WTC11 (cell line): ENCODE data around the gene CD8A. TPM values are rescaled to one million over a fixed set of nuclear protein-coding genes. Genes with fewer than 3 reads are reported as not detected.
A peak's percentile ranks its signal among the peaks of the same experiment; 100 is the strongest.

Experiments
- ATAC-seq: fragments of 200-7000 bp; cut with Tn5 transposase; 2 replicates; pipeline ENCODE4 v1.10.0; 2021; ENCODE audit warnings: mild to moderate bottlenecking, moderate library complexity
- CTCF ChIA-PET: fragments of 300-600 bp; sonication (Branson Sonifier 250); formaldehyde crosslinking; loops from one replicate; lab custom pipeline; 2021; ENCODE audit warnings: antibody characterized with exemption; lab: Charles Lee
- POLR2A ChIA-PET: fragments of 350-600 bp; sonication (Branson Sonifier 250); formaldehyde crosslinking; loops from one replicate; lab custom pipeline; 2021; ENCODE audit warnings: antibody characterized with exemption; lab: Charles Lee
- DNase-seq: peaks from one replicate; pipeline ENCODE4 v3.0.0; 2021; ENCODE audit warnings: low spot score
- H3K27ac Mint-ChIP-seq: 2 replicates; pipeline ENCODE4 v1.8.0; 2021; ENCODE audit warnings: mixed read lengths
- H3K27me3 Mint-ChIP-seq: 2 replicates; pipeline ENCODE4 v1.8.0; 2021; ENCODE audit warnings: low read depth, mild to moderate bottlenecking, moderate library complexity, mixed read lengths
- H3K36me3 Mint-ChIP-seq: 2 replicates; pipeline ENCODE4 v1.8.0; 2021; ENCODE audit warnings: mixed read lengths
- H3K4me1 Mint-ChIP-seq: 2 replicates; pipeline ENCODE4 v1.8.0; 2022; ENCODE audit warnings: mixed read lengths
- H3K4me3 Mint-ChIP-seq: 2 replicates; pipeline ENCODE4 v1.8.0; 2021; ENCODE audit warnings: mild to moderate bottlenecking, moderate library complexity, mixed read lengths
- H3K9me3 Mint-ChIP-seq: 2 replicates; pipeline ENCODE4 v1.8.0; 2021; ENCODE audit warnings: mixed read lengths
- CREM ChIP-seq: sonication (generic); formaldehyde crosslinking; IDR thresholded peaks from 2 replicates; pipeline ENCODE4 v1.8.1; 2022; ENCODE audit warnings: mild to moderate bottlenecking, missing genetic modification reagents, moderate library complexity
- ELF4 ChIP-seq: sonication (generic); formaldehyde crosslinking; IDR thresholded peaks from 2 replicates; pipeline ENCODE4 v1.8.1; 2022; ENCODE audit warnings: low read depth, mild to moderate bottlenecking, moderate library complexity, missing genetic modification reagents
- ETV6 ChIP-seq: sonication (generic); formaldehyde crosslinking; IDR thresholded peaks from 2 replicates; pipeline ENCODE4 v1.8.1; 2022; ENCODE audit warnings: mild to moderate bottlenecking, missing genetic modification reagents
- FOXK1 ChIP-seq: sonication (generic); formaldehyde crosslinking; IDR thresholded peaks from 2 replicates; pipeline ENCODE4 v1.8.0; 2022; ENCODE audit warnings: mild to moderate bottlenecking, moderate library complexity, missing genetic modification reagents
- GABPB1 ChIP-seq: sonication (generic); formaldehyde crosslinking; IDR thresholded peaks from 2 replicates; pipeline ENCODE4 v1.8.1; 2023; ENCODE audit warnings: mild to moderate bottlenecking, missing genetic modification reagents
- GTF2I ChIP-seq: fragments of 250-450 bp; sonication (Bioruptor Pico); conservative IDR thresholded peaks from 2 replicates; pipeline ENCODE4 v1.4.0; 2021; ENCODE audit warnings: mild to moderate bottlenecking
- HMGXB4 ChIP-seq: sonication (generic); formaldehyde crosslinking; IDR thresholded peaks from 2 replicates; pipeline ENCODE4 v1.8.1; 2023; ENCODE audit warnings: mild to moderate bottlenecking, moderate library complexity, missing genetic modification reagents
- JAZF1 ChIP-seq: fragments of 250-450 bp; sonication (Bioruptor Pico); IDR thresholded peaks from 2 replicates; pipeline ENCODE4 v1.9.0; 2021; ENCODE audit warnings: moderate library complexity, mild to moderate bottlenecking, inconsistent platforms
- MLX ChIP-seq: sonication (generic); formaldehyde crosslinking; IDR thresholded peaks from 2 replicates; pipeline ENCODE4 v1.8.1; 2023; ENCODE audit warnings: mild to moderate bottlenecking, missing genetic modification reagents, moderate library complexity
- NFATC4 ChIP-seq: fragments of 250-450 bp; sonication (Bioruptor Pico); IDR thresholded peaks from 2 replicates; pipeline ENCODE4 v1.9.0; 2021; ENCODE audit warnings: mild to moderate bottlenecking
- NFE2L1 ChIP-seq: sonication (generic); formaldehyde crosslinking; IDR thresholded peaks from 2 replicates; pipeline ENCODE4 v1.8.1; 2023; ENCODE audit warnings: missing genetic modification reagents
- NR3C1 ChIP-seq: sonication (generic); formaldehyde crosslinking; conservative IDR thresholded peaks from 2 replicates; pipeline ENCODE4 v1.8.1; 2023; ENCODE audit warnings: low read depth, mild to moderate bottlenecking, missing genetic modification reagents
- RELA ChIP-seq: sonication (generic); formaldehyde crosslinking; IDR thresholded peaks from 2 replicates; pipeline ENCODE4 v1.8.1; 2022; ENCODE audit warnings: missing genetic modification reagents, mild to moderate bottlenecking, borderline replicate concordance
- RORB ChIP-seq: fragments of 250-450 bp; sonication (Bioruptor Pico); IDR thresholded peaks from 2 replicates; pipeline ENCODE4 v1.9.0; 2021; ENCODE audit warnings: mild to moderate bottlenecking
- SOX15 ChIP-seq: fragments of 250-450 bp; sonication (Bioruptor Pico); IDR thresholded peaks from 2 replicates; pipeline ENCODE4 v1.9.0; 2021; ENCODE audit warnings: mild to moderate bottlenecking
- TCF7 ChIP-seq: sonication (generic); formaldehyde crosslinking; IDR thresholded peaks from 2 replicates; pipeline ENCODE4 v1.8.0; 2022; ENCODE audit warnings: mild to moderate bottlenecking, low read depth, missing genetic modification reagents, moderate library complexity
- TP53 ChIP-seq: sonication (generic); formaldehyde crosslinking; IDR thresholded peaks from 2 replicates; pipeline ENCODE4 v1.8.1; 2023; ENCODE audit warnings: mild to moderate bottlenecking, missing genetic modification reagents
- ZMAT4 ChIP-seq: fragments of 250-450 bp; sonication (Bioruptor Pico); IDR thresholded peaks from 2 replicates; pipeline ENCODE4 v1.9.0; 2021; ENCODE audit warnings: mild to moderate bottlenecking
- ZNF281 ChIP-seq: sonication (generic); formaldehyde crosslinking; IDR thresholded peaks from 2 replicates; pipeline ENCODE4 v1.8.0; 2023; ENCODE audit warnings: mild to moderate bottlenecking, missing genetic modification reagents
- ZNF416 ChIP-seq: fragments of 250-450 bp; sonication (Bioruptor Pico); IDR thresholded peaks from 2 replicates; pipeline ENCODE4 v1.9.0; 2021; ENCODE audit warnings: mild to moderate bottlenecking, inconsistent platforms
- ZNF423 ChIP-seq: fragments of 250-450 bp; sonication (Bioruptor Pico); IDR thresholded peaks from 2 replicates; pipeline ENCODE4 v2.1.2; 2022; ENCODE audit warnings: mild to moderate bottlenecking, moderate library complexity
- ZNF532 ChIP-seq: fragments of 250-450 bp; sonication (Bioruptor Pico); IDR thresholded peaks from 2 replicates; pipeline ENCODE4 v1.9.0; 2021; ENCODE audit warnings: mild to moderate bottlenecking, borderline replicate concordance
- total RNA-seq: library from RNA; stranded (reverse); gene quantifications from 3 replicates; pipeline ENCODE4 v1.2.3, GENCODE V29; 2021
- TF ChIP-seq, protein P1 (sequence below): sonication (generic); formaldehyde crosslinking; IDR thresholded peaks from 2 replicates; pipeline ENCODE4 v1.8.0; 2023; ENCODE audit warnings: missing genetic modification reagents, mild to moderate bottlenecking, borderline replicate concordance

CD8A gene
- total RNA-seq, 1 experiment from 2014 or later, result 0.44 TPM

- H3K4me1 Mint-ChIP-seq, result peaks cover 21% of the 10 kb centered on the region
- ATAC-seq (peak; percentile 75), DNase-seq (peak; percentile 66)
- POLR2A ChIA-PET, result no interaction called here
- H3K9me3 Mint-ChIP-seq, result no peaks in the 10 kb centered on the region
- H3K27me3 Mint-ChIP-seq, result peaks cover 50% of the 10 kb centered on the region
- CTCF ChIA-PET, result interaction anchor here (0.6 to 1.5 kb wide), 6 partner anchors 16 to 1488 kb away, joined by 3 to 5 read pairs (median 4); partner anchors contain the start of gene CD8A
- no peaks in the 10 kb centered on the region for H3K36me3 Mint-ChIP-seq
- H3K4me3 Mint-ChIP-seq, result peak overlapping the region; percentile 86
- H3K27ac Mint-ChIP-seq, result no peak overlapping the region
- TF ChIP-seq ZNF423 (CRISPR knock-in tag), result no peak
- no peak for TF ChIP-seq ELF4 (CRISPR knock-in tag)
- TF ChIP-seq, protein P1, sequence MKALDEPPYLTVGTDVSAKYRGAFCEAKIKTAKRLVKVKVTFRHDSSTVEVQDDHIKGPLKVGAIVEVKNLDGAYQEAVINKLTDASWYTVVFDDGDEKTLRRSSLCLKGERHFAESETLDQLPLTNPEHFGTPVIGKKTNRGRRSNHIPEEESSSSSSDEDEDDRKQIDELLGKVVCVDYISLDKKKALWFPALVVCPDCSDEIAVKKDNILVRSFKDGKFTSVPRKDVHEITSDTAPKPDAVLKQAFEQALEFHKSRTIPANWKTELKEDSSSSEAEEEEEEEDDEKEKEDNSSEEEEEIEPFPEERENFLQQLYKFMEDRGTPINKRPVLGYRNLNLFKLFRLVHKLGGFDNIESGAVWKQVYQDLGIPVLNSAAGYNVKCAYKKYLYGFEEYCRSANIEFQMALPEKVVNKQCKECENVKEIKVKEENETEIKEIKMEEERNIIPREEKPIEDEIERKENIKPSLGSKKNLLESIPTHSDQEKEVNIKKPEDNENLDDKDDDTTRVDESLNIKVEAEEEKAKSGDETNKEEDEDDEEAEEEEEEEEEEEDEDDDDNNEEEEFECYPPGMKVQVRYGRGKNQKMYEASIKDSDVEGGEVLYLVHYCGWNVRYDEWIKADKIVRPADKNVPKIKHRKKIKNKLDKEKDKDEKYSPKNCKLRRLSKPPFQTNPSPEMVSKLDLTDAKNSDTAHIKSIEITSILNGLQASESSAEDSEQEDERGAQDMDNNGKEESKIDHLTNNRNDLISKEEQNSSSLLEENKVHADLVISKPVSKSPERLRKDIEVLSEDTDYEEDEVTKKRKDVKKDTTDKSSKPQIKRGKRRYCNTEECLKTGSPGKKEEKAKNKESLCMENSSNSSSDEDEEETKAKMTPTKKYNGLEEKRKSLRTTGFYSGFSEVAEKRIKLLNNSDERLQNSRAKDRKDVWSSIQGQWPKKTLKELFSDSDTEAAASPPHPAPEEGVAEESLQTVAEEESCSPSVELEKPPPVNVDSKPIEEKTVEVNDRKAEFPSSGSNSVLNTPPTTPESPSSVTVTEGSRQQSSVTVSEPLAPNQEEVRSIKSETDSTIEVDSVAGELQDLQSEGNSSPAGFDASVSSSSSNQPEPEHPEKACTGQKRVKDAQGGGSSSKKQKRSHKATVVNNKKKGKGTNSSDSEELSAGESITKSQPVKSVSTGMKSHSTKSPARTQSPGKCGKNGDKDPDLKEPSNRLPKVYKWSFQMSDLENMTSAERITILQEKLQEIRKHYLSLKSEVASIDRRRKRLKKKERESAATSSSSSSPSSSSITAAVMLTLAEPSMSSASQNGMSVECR (CRISPR knock-in tag), result peak; percentile 91; the same call in 1 of the 2 replicates
- TF ChIP-seq FOXK1, result no peak; the same call in 1 of the 2 replicates
- no peak for TF ChIP-seq SOX15
- no peak for TF ChIP-seq RORB
- TF ChIP-seq ETV6 (CRISPR knock-in tag), result peak; percentile 76; the same call in 1 of the 2 replicates
- TF ChIP-seq NR3C1 (CRISPR knock-in tag), result no peak
- no peak for TF ChIP-seq TCF7 (CRISPR knock-in tag)
- TF ChIP-seq ZNF416 (CRISPR knock-in tag), result no peak
- no peak for TF ChIP-seq MLX (CRISPR knock-in tag)
- peak; percentile 94 for TF ChIP-seq NFE2L1
- TF ChIP-seq NFATC4 (CRISPR knock-in tag), result no peak
- no peak; the same call in 1 of the 2 replicates for TF ChIP-seq HMGXB4
- no peak for TF ChIP-seq JAZF1 (CRISPR knock-in tag)
- TF ChIP-seq ZNF281 (CRISPR knock-in tag), result peak; percentile 95
- no peak for TF ChIP-seq RELA
- TF ChIP-seq CREM (CRISPR knock-in tag), result no peak; the same call in 1 of the 2 replicates
- TF ChIP-seq GABPB1 (CRISPR knock-in tag), result 0 out of 2 replicates have a peak, but pooled peaks have one; percentile 35
- no peak for TF ChIP-seq GTF2I
- peak; percentile 86 for TF ChIP-seq TP53 (CRISPR knock-in tag)
- no peak for TF ChIP-seq ZNF532
- no peak for TF ChIP-seq ZMAT4 (CRISPR knock-in tag)
These were observed 17.0 kb upstream of the CD8A start for GRCh38 chr2:86807468-86808275.
